Activated naive CD8-positive, alpha-beta T cell treated with anti-CD3 and anti-CD28 coated beads, Interleukin-2, amount 50 U/mL, for 16 hours (primary cell): ENCODE measurements around the gene RIC3.

Source experiments
- DNase-seq: peaks from one replicate; pipeline ENCODE4 v3.0.0-alpha.2; 2020; ENCODE audit warnings: low read depth, low spot score

RIC3 gene

DNA sequence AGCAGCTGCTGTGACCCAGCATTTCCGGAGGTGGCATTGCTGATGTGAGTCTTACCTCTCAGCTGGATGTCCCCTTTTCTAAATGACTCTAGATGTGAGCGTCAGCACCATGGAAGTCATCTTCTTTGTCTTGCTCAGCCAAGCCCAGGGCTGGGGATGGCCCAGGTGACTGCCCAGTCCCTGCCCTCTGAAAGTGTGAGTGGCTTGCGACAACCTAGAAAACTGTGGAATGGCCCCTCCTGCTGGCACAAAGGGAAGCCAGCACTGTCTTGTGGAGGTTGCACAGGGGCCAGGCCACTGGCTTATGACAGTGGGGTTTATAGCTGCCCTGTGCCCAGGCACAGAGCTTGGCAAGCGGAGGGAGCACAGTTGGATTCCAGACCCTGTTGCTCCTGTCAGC is 81.6 kb downstream of the RIC3 start:
- DNase-seq: no peak

DNA sequence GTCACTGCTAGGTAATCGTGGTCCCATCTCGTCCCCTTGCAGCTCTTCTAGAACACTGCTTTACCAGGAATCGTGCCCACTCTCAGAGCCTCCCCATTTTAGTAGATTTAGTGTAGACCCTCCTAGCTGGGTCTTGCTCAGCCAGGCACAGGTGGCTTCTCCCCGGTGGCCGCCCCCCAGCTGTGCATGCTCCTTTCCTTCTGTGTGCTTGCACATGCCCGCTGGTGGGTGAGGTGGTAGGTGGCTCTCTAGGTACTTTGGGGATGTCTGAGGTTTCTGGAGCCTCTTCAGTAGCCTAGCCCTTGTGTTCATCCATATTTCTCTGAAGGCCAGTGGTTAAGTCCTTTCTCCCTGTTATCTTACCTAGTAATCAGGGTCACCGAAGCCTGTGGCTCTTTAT is 82.3 kb downstream of the RIC3 start:
- DNase-seq: no peak

DNA sequence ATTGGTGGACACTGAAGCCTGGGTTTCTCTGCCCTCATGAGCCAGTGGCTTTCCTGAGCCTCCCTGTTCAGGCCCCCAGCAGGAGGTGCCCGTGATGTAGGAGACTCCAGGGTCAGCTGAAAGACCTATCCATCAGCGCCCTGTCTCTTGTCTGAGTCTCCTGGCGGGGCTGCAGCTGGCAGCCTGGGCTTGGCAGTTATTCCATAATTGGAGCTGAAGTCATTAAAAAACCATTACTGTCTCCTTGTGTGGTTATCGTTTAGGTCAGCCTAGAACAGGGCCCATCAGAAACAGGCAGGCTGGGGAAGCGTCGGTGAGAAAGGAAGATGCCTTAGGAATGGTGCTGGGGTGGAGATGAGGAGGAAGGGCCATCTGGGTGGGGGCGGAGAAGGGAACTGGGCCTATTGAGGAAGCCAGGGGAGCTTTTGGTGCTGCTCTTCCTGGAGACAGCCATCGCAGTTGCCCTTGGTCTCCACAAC is 82.8 kb downstream of the RIC3 start:
- no peak for DNase-seq

DNA sequence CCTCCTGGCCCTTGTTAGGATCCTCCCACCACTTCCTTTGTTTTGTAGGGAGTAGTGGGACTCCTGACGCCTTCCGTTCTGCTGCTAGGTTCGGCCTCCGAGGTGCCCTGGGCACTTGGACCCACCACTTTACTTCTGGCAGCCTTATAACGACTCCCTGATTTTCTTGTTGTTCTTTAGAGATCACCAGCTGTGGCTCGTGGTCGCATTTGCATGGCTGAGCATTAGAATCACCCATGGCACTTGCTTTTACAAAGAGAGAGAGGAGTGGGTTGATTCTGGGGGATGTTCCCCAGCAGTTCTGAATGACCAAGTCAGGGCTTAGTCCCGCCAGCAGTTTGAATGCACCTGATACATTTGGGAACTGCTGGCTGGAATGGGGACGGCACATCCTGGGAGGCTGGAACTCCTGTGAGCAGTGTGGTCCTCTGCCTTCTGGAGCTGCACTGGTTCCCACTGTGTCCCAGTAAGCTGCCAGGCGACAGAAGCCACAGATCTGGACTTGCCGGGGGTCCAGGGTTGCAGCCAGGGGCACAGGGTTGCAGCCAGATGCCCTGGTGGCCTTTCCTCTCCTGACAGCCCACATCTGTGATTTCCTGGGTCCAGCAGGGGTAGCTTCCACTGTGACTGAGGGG is 83.7 kb downstream of the RIC3 start:
- DNase-seq: no peak

- no peak for DNase-seq
These were observed 84.5 kb downstream of the RIC3 start for GRCh38 chr11:8084352-8084751.

DNA sequence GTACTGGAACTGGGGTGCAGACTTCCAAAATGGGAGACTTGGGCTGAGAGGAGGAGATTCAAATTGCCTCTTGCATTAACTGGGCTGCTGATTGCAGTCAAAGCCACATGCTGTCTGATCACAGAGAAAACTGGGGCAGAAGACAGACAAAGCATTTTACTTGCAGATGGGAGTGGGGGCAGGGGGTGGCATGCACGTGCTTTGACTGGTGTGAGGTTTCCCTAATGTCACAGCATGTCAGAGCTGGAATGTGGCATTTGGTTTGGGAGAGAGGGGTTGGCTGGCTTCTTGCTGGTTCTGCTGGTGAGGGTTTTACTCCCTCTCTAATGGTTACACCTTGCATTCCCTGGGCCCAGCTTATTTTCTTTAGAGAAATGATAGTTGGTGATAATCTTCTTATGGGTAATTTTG is 84.9 kb downstream of the RIC3 start:
- no peak for DNase-seq

GRCh38 chr11:8083088-8083395 is 85.8 kb downstream of the RIC3 start:
- no peak for DNase-seq

- no peak for DNase-seq
These were observed 86.3 kb downstream of the RIC3 start for GRCh38 chr11:8082391-8083087.

DNA sequence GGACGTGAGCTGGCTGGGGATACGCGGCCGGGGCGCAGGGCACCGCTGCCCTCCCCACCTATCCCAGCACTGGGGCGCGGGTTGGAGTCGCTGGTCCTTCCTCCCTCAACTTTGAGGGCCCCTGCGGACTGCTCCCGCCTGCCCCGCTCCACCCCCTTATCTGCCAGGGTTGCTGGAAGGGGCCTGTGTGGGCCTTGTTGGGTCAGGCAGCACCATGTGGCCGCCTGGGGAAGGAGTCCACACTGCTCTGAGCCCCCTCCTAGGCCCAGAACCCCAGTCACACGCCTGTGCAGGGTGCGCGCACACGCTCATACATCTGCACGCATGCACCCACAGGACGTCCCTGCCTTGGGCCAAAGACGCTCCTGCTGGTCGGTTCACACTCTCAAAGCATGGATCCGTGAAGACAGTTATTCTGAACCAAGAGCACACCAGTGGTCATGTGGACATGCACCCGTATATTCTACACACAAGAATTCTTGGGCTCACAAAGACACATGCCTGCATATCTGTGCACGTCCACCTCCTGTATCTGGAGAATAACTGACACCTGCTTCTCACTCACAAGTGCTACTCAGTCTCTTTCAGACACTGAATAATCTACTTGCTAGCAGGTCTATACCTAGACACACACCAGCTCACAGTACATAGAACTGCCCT is 87.1 kb downstream of the RIC3 start:
- DNase-seq: no peak

DNA sequence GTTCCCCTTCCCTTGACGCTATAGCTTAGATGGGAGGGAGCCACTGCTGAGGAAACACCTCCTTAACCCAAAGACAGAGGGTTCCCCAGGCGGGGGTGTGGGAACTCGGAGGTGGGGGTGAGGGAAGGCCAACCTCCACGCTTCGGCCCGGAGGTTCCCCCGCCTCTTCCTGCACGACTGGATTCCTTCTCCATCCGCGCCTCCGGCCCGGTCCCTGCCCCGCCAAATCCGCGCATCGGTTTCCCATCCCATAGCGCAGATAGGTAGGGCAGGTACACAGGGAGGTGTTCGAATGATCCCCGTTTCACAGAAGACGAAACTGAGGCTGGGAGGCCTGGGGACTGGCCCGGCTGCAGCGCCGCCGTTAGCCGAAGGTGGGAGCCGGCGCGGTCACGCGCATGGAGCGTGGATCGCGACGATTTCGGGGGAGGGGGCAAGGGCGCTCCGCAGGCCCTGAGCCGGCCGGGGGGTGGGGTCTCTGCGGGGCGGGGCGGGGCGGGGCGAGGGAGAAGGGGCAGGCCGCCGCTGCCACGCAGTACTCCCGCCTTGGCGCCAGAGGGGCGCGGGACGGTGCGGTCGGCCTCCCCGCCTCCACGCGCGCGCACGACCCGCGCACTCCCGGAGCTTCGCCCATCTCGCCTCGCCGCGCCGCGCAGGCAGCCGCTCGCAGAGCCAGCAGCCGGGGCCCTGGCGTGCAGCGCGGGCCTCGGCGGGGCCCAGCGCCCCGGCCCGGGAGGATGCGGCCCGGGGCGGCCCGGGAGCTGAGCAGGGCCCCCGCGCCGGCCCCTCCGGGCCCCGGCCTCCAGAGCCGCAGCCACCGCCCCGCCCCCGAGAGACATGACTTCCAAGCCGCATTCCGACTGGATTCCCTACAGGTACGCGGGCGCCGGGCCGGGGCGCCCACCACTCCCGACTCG is 87.9 kb downstream of the RIC3 start, which contains the start of gene TUB:
Gene TUB (plus strand): TSS at position 538 of the 917 bp plus-strand sequence. CDS start 300 bp downstream, at position 838.
- DNase-seq: no peak

GRCh38 chr11:8080069-8080670 is 88.7 kb downstream of the RIC3 start:
- no peak for DNase-seq

DNA sequence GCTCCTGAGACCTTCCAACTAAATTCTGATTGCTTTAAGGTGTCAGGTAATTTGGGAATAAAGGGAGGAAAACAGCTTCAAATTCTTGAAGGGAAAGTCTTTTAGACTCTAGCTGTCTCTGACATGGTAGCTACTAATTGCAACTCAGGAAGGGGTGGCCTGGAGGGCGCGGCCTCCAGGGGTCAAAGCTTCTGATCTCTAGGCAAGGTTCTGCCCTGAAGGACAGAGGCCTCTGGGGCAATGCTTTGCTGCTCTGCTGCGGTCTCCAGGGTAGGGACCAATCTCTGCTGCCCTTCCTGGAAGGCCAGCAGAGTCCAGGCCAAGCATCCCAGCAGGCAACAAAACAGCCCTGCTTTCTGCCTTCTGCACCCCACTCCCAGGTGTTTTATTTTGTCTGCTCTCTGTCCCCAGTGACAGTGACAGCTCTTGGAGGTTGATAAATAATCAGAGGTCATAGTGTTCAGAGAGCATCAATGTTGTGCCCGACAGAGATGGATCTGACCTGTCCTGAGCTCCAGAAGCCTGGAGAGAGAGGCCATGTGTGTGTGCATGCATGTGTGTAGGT is 89.6 kb downstream of the RIC3 start:
- no peak for DNase-seq

DNA sequence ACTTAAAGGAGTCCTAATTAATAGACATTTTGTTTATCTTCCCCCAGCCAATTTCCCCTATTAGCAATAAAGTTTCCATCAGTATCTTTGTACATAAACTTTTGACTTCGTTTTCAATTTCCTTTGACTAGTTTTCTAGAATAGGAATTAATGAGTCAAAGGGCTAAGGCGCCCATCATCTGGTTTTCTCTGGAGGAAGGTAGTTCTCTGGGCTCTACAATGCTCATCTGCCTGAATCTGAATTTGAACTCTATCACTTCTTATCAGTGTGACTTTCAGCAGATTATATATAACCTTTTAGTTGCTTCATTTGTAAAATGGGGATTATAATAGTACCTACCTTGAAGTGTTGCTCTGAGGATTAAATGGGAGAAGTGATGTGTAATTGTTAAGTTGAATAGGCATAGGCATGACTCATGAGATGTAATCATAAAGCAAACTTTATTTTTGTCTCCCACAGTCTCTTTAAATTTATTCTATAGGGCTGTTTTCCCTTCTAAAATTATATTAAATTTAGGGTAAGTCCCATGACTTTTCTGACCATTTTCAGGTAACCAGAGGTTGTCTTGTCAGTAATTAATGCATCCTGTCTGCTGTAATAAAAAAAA is 93.6 kb downstream of the RIC3 start:
- DNase-seq: no peak

DNA sequence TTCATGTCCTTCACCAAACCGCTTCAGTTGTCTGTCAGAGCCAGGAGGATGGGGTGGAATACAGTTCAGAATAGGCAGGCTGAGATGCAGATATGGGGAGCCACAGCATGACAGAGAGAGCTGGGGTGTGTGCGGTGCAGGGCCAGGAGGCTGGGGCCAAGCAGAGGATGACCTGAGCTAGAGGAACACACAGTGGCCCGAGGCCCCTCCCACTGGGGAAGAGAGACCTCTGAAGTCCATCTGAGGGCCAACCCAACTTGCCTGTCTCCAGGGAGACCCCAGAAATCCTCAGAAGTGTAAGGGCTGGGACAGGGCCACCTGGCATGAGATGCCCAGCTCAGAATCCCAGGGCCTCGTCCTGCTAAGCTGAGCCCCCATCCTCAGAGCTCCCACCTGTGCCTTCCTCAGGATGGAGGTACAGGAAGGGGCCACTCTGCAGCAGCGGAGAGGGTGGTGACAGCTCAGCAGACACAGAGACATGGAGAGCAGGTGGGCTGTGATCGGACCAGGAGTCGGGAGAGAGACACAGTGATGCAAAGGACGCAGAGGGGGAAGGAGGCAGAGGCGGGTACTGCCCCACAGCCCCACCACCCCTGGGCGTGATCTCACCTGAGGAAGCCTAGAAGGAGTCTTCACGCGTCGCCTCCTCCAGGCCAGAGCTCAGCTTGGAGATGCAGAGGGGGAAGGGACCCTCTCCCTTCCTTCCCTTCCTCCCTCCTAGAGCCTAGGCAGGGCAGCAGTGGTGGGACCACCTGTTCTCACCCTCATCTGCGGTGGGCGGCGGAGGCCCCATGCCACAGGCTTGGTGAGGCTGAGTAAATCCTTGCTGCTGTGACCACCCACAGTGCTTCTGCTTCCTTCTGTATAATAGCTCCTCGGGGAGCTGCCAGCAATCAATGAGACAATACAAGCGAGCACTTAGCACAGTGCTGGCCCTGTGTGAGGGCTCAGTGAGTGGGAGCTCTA is 96.9 kb downstream of the RIC3 start:
- DNase-seq: no peak

GRCh38 chr11:8070417-8071115 is 98.3 kb downstream of the RIC3 start:
- DNase-seq: no peak

- no peak for DNase-seq
These were observed 99.1 kb downstream of the RIC3 start for GRCh38 chr11:8069771-8070170.

- no peak for DNase-seq
These were observed 100.1 kb downstream of the RIC3 start for GRCh38 chr11:8068605-8069221.

DNA sequence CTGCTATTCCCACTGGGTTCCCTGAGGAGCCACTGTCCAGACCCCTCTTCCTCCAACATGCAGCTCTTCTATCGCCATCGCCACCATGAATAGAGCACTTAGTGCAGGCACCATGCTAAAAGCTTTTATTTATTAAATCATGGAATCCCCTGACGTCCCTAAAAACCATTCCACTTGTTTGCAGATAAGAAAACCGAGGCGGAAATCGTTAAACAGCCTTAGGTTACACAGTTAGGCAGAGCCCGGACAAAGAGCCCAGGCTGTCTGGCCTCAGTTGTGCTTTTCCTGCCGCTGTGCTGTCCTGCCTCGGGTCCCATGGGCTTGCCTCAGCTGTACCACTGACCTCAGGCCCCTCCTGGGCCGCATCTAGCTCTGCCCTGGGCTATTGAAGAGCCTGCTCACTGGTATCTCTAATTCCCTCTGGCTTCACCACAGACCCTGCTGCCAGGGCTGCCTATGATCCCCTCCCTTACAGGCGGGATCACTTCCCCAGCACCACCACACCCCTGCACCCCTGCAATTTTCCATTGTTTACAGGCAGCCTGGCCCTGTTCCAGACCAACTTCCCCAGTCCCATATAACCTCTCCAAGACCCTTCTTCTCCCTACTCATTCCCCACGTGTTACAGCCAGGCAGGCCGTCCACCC is 100.8 kb downstream of the RIC3 start:
- no peak for DNase-seq
